ENCODE results near the gene LIMCH1. TPM values are rescaled to one million over a fixed set of nuclear protein-coding genes. Genes with fewer than 3 reads are reported as not detected.
"Not testable (repeated sequence)": the region's sequence is repeated elsewhere in the genome, so short reads cannot be mapped to it uniquely, and the experiment has no call there.

The LIMCH1 gene
- total RNA-seq, 2 experiments from 2014 or later = not detected

- H3K9me2 ChIP-seq (ENCODE audit: insufficient read depth, low read length) = no peaks in the 10 kb centered on the region
- H4K20me1 ChIP-seq (ENCODE audit: insufficient read depth, low read length) = no peaks in the 10 kb centered on the region
- no peak for DNase-seq (ENCODE audit: low spot score)
- intact Hi-C loops (cut with micrococcal nuclease; ENCODE audit: unreplicated experiment) = no loop called here
- no peaks in the 10 kb centered on the region for H3K9me3 ChIP-seq (ENCODE audit: low read length)
- BruUV-seq (replicated peaks) = no TSS peak
- no peaks in the 10 kb centered on the region for H3K36me3 ChIP-seq (ENCODE audit: insufficient read depth, low read length)
- no peaks in the 10 kb centered on the region for H3K79me2 ChIP-seq (ENCODE audit: insufficient read depth, low read depth, low read length)
- TF ChIP-seq CTCF (conservative IDR thresholded peaks at IDR 0.05; ENCODE audit: low read length) (no peak), EZH2phosphoT487 (IDR thresholded peaks at IDR 0.05; ENCODE audit: borderline replicate concordance, low read depth, low read length) (no peak)
- no peak overlapping the region for H3K27ac ChIP-seq (ENCODE audit: low read depth, low read length, poor library complexity, severe bottlenecking)
- H3K4me3 ChIP-seq (ENCODE audit: low read depth, low read length, poor library complexity, severe bottlenecking) = no peak overlapping the region
- H2AFZ ChIP-seq (ENCODE audit: low read length) = no peak overlapping the region
- POLR2A ChIA-PET = no interaction called here
- no peaks in the 10 kb centered on the region for H3K4me1 ChIP-seq (ENCODE audit: insufficient read depth, low read length, poor library complexity, severe bottlenecking)
- no peak overlapping the region for H3K4me2 ChIP-seq (ENCODE audit: low read length)
- CTCF ChIA-PET (ENCODE audit: unreplicated experiment) = no interaction called here
Measured at GRCh38 chr4:41640906-41641305, 102.9 kb downstream of the LIMCH1 start.

GRCh38 chr4:41642746-41643145 lies 104.8 kb downstream of the LIMCH1 start:
- H4K20me1 ChIP-seq (ENCODE audit: insufficient read depth, low read length); H3K79me2 ChIP-seq (ENCODE audit: insufficient read depth, low read depth, low read length); H3K4me2 ChIP-seq (ENCODE audit: low read length); H3K36me3 ChIP-seq (ENCODE audit: insufficient read depth, low read length); intact Hi-C loops (cut with micrococcal nuclease; ENCODE audit: unreplicated experiment); H3K4me1 ChIP-seq (ENCODE audit: insufficient read depth, low read length, poor library complexity, severe bottlenecking); H3K9me3 ChIP-seq (ENCODE audit: low read length); H2AFZ ChIP-seq (ENCODE audit: low read length); H3K4me3 ChIP-seq (ENCODE audit: low read depth, low read length, poor library complexity, severe bottlenecking); CTCF ChIA-PET (ENCODE audit: unreplicated experiment); H3K27ac ChIP-seq (ENCODE audit: low read depth, low read length, poor library complexity, severe bottlenecking); H3K9me2 ChIP-seq (ENCODE audit: insufficient read depth, low read length); DNase-seq (ENCODE audit: low spot score); BruUV-seq (replicated peaks): not testable (repeated sequence)
- POLR2A ChIA-PET = interaction anchor here (0.7 kb wide), 1 partner anchor 12 kb away, joined by 3 read pairs; no protein-coding TSS in a partner anchor

DNA sequence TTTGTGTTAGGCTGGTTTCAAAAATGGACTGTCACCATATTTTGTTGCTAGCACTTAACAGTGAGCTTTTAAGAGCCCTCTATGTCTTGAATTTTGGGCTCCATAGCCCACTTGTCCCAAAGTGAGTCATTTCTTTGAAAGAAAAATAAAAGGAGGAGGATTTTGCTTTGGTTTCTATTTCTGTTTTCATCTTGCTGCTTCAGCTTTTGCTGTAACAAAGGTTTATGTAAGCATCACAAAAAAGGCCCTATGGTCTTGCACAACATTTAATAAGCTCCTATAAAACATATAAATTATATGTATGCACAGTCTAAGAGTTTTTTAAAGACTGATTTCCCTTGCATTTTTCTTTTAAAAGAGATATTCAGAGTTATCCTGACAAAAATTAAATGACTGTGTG lies 105.4 kb downstream of the LIMCH1 start:
- no peak overlapping the region for H3K4me2 ChIP-seq (ENCODE audit: low read length)
- H3K27ac ChIP-seq (ENCODE audit: low read depth, low read length, poor library complexity, severe bottlenecking) = no peak overlapping the region
- DNase-seq (ENCODE audit: low spot score) = no peak
- H2AFZ ChIP-seq (ENCODE audit: low read length) = no peak overlapping the region
- CTCF ChIA-PET (ENCODE audit: unreplicated experiment) = no interaction called here
- H3K4me1 ChIP-seq (ENCODE audit: insufficient read depth, low read length, poor library complexity, severe bottlenecking) = no peaks in the 10 kb centered on the region
- no TSS peak for BruUV-seq (replicated peaks)
- no peaks in the 10 kb centered on the region for H3K9me2 ChIP-seq (ENCODE audit: insufficient read depth, low read length)
- POLR2A ChIA-PET = interaction anchor here (0.6 kb wide), 2 partner anchors 85 to 357 kb away, joined by 3 read pairs; no protein-coding TSS in a partner anchor
- H3K36me3 ChIP-seq (ENCODE audit: insufficient read depth, low read length) = no peaks in the 10 kb centered on the region
- H4K20me1 ChIP-seq (ENCODE audit: insufficient read depth, low read length) = no peaks in the 10 kb centered on the region
- H3K9me3 ChIP-seq (ENCODE audit: low read length) = no peaks in the 10 kb centered on the region
- H3K4me3 ChIP-seq (ENCODE audit: low read depth, low read length, poor library complexity, severe bottlenecking) = no peak overlapping the region
- intact Hi-C loops (cut with micrococcal nuclease; ENCODE audit: unreplicated experiment) = no loop called here
- H3K79me2 ChIP-seq (ENCODE audit: insufficient read depth, low read depth, low read length) = no peaks in the 10 kb centered on the region
- TF ChIP-seq EZH2phosphoT487 (IDR thresholded peaks at IDR 0.05; ENCODE audit: borderline replicate concordance, low read depth, low read length) = no peak
- no peak for TF ChIP-seq CTCF (conservative IDR thresholded peaks at IDR 0.05; ENCODE audit: low read length)
